ENCODE data around the gene SLC45A1.

The SLC45A1 gene

DNA sequence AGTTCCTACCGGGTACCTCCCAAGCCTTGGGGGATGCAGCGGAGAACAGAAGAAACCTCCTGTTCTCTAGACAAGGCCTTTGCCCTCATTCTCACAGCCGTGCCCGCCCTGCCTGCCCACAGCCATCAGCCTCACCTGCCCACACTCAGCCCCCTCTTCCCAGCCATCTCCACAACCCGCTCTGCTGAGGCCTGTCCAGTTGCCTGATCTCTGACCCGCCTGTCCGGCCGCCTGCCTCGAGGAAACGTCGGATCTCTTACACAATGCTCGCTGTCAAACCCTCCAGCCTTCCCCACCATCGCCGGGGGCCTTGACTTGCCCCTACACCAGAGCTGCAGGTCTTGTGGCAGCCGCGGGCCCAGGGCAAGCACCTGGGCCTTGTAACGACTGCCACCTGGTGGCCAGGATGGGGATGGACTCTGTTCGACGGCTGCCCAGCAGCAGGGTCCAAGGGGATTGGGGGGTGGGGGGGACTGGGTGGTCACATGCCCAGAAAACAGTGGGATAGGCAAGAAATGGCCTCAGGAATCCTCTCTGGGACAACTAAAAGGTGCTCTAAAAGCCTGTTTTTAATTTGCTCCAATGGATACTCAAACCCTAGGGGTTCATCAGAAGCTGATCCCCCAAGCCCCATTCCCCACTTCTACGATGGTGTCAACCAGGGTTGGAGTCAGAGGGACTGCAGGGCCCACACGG, 31.0 kb downstream of the SLC45A1 start:
- POLR2A ChIA-PET, result no interaction called here
- no peak for DNase-seq (ENCODE audit: low read depth, low spot score)
- TF ChIP-seq, protein P1, sequence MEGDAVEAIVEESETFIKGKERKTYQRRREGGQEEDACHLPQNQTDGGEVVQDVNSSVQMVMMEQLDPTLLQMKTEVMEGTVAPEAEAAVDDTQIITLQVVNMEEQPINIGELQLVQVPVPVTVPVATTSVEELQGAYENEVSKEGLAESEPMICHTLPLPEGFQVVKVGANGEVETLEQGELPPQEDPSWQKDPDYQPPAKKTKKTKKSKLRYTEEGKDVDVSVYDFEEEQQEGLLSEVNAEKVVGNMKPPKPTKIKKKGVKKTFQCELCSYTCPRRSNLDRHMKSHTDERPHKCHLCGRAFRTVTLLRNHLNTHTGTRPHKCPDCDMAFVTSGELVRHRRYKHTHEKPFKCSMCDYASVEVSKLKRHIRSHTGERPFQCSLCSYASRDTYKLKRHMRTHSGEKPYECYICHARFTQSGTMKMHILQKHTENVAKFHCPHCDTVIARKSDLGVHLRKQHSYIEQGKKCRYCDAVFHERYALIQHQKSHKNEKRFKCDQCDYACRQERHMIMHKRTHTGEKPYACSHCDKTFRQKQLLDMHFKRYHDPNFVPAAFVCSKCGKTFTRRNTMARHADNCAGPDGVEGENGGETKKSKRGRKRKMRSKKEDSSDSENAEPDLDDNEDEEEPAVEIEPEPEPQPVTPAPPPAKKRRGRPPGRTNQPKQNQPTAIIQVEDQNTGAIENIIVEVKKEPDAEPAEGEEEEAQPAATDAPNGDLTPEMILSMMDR (IDR thresholded peaks at IDR 0.05; ENCODE audit: insufficient read depth, low read length, missing control alignments), result peak; percentile 79
- CTCF ChIA-PET, result interaction anchor here (0.6 to 8.8 kb wide), 19 partner anchors 9 to 381 kb away, joined by 3 to 248 read pairs (median 4); no protein-coding TSS in a partner anchor
- no peak overlapping the region for H3K4me3 ChIP-seq (ENCODE audit: low read depth, low read length)

- H3K4me3 ChIP-seq (ENCODE audit: low read depth, low read length), result no peak overlapping the region
- CTCF ChIA-PET, result interaction anchor here (0.7 to 8.8 kb wide), 18 partner anchors 10 to 382 kb away, joined by 3 to 248 read pairs (median 4); no protein-coding TSS in a partner anchor
- TF ChIP-seq, protein P1 (IDR thresholded peaks at IDR 0.05; ENCODE audit: insufficient read depth, low read length, missing control alignments), result no peak
- POLR2A ChIA-PET, result no interaction called here
- no peak for DNase-seq (ENCODE audit: low read depth, low spot score)
These were observed 31.6 kb downstream of the SLC45A1 start for GRCh38 chr1:8349473-8349865.

GRCh38 chr1:8349961-8350360, 32.0 kb downstream of the SLC45A1 start:
- DNase-seq (ENCODE audit: low read depth, low spot score), result no peak
- POLR2A ChIA-PET, result interaction anchor here (0.7 kb wide), 1 partner anchor 339 kb away, joined by 4 read pairs; no protein-coding TSS in a partner anchor
- CTCF ChIA-PET, result interaction anchor here (0.8 to 8.8 kb wide), 21 partner anchors 12 to 685 kb away, joined by 3 to 248 read pairs (median 4); no protein-coding TSS in a partner anchor

DNA sequence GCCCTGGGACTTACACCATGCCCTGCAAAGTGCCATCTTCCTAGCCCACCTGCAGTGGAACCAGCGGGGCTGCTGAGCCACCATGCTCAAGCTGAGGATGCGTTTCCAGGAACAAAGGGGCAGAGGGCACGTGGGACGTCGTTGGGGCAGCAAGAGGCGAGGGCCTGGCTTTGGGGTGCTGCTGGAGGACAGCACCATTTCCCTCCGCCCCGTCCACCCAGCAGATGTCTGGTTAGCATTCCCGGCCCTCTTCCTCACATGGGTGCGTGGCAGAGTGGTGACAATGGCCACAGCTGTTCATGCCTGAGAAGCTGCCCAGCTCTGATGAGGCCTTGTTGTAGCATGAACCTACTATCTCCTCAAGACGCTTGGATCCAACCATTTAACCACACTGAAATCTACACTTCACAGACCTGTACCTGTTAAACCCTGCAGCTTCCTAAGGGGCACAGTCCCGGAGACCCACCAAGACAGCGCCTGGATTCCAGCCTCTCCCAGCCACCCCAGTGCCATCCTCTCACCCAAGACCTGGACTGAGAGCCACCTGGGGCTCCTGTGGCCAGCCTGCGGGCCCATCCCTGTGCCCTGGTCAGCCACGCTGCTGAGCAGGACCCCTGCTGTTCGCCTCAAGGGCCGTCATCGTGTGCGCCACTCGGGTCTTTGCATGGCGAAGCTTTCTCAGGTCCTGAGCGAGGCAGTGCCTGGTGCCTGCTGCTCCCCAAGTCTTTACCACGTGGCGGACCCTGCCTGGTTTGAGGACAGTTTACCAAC, 33.2 kb downstream of the SLC45A1 start:
- CTCF ChIA-PET, result interaction anchor here (0.6 to 8.8 kb wide), 18 partner anchors 9 to 686 kb away, joined by 3 to 248 read pairs (median 4); no protein-coding TSS in a partner anchor
- DNase-seq (ENCODE audit: low read depth, low spot score), result no peak
- TF ChIP-seq, protein P1 (IDR thresholded peaks at IDR 0.05; ENCODE audit: insufficient read depth, low read length, missing control alignments), result no peak
- POLR2A ChIA-PET, result interaction anchor here (0.6 kb wide), 1 partner anchor 378 kb away, joined by 3 read pairs; no protein-coding TSS in a partner anchor
- H3K4me3 ChIP-seq (ENCODE audit: low read depth, low read length), result no peak overlapping the region

More at GRCh38 chr1:8349961-8350360, 32.0 kb downstream of the SLC45A1 start:
- H3K4me3 ChIP-seq (ENCODE audit: low read depth, low read length), result no peak overlapping the region
- TF ChIP-seq, protein P1 (IDR thresholded peaks at IDR 0.05; ENCODE audit: insufficient read depth, low read length, missing control alignments), result no peak

GRCh38 chr1:8351693-8352470, 34.0 kb downstream of the SLC45A1 start:
- H3K4me3 ChIP-seq (ENCODE audit: low read depth, low read length), result no peak overlapping the region
- ChIA-PET POLR2A (no interaction called here), CTCF (interaction anchor here (0.7 to 8.8 kb wide), 11 partner anchors 9 to 385 kb away, joined by 3 to 248 read pairs (median 4); partner anchors contain the start of gene SLC45A1)
- TF ChIP-seq, protein P1 (IDR thresholded peaks at IDR 0.05; ENCODE audit: insufficient read depth, low read length, missing control alignments), result peak; percentile 74
- no peak for DNase-seq (ENCODE audit: low read depth, low spot score)

Measured in AG04449 (cell line).